BJ (cell line): ENCODE data around the gene AUH. TPM values are rescaled to one million over a fixed set of nuclear protein-coding genes. Genes with fewer than 3 reads are reported as not detected.

Source experiments
- CTCF ChIA-PET: fragments of 350-600 bp; formaldehyde crosslinking; extraction: SDS; loops from one replicate; lab custom pipeline; 2021; ENCODE audit warnings: antibody characterized with exemption, inconsistent platforms; lab: Yijun Ruan, JAX
- POLR2A ChIA-PET: fragments of 300-600 bp; sonication (Branson Sonifier 250); formaldehyde crosslinking; extraction: SDS; loops from one replicate; lab custom pipeline; 2021; ENCODE audit warnings: antibody characterized with exemption; lab: Charles Lee
- DNase-seq: peaks from one replicate; pipeline ENCODE4 v3.0.0-alpha.2; 2011; ENCODE audit warnings: low read depth
- H3K27me3 ChIP-seq: 2 replicates; pipeline ENCODE4 v1.6.0; 2011; ENCODE audit warnings: low read length; ENCODE audit not compliant: control insufficient read depth, insufficient read depth
- H3K36me3 ChIP-seq: 2 replicates; pipeline ENCODE4 v1.5.1; 2011; ENCODE audit warnings: low read length; ENCODE audit not compliant: control insufficient read depth, insufficient read depth
- H3K4me3 ChIP-seq: 2 replicates; pipeline ENCODE4 v1.5.1; 2011; ENCODE audit warnings: low read depth, mild to moderate bottlenecking, control low read depth, low read length
- polyA plus RNA-seq: library from polyadenylated mRNA; depleted of rRNA; stranded (reverse); fragments of >200 nt; gene quantifications from 2 replicates; pipeline ENCODE4 v1.2.3, GENCODE V29; 2011
- TF ChIP-seq, protein P1 (sequence below): IDR thresholded peaks from 2 replicates; pipeline ENCODE4 v1.5.1; 2011; ENCODE audit warnings: low read depth, mild to moderate bottlenecking, control low read depth, inconsistent platforms, low read length, moderate library complexity; ENCODE audit not compliant: insufficient read depth

The AUH gene
- polyA plus RNA-seq, 1 experiment = 4.1 TPM

DNA sequence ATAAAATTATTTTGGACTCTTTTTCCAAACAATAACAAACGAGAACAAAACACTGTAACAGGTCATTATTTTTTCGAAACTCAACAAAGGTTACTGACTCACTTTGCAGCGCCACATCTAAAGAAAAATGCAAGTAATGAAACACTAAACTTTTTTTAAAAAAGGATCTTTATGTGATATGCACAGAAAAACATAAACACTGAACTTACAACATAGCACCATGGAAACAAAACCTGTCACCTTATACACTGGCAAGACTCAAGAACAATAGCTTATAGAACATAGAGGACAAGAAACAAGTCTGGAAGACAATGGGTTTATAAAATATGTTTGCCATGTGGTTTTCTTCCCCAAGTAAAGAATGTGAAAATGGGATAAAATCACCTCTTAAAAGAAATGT lies 85.2 kb downstream of the AUH start:
- DNase-seq = no peak
- CTCF ChIA-PET = interaction anchor here (0.6 to 1.3 kb wide), 3 partner anchors 9 to 239 kb away, joined by 3 to 5 read pairs (median 3); no protein-coding TSS in a partner anchor
- POLR2A ChIA-PET = no interaction called here
- Histone ChIP-seq H3K4me3 (no peak overlapping the region), H3K27me3 (no peaks in the 10 kb centered on the region), H3K36me3 (no peaks in the 10 kb centered on the region)
- TF ChIP-seq, protein P1, sequence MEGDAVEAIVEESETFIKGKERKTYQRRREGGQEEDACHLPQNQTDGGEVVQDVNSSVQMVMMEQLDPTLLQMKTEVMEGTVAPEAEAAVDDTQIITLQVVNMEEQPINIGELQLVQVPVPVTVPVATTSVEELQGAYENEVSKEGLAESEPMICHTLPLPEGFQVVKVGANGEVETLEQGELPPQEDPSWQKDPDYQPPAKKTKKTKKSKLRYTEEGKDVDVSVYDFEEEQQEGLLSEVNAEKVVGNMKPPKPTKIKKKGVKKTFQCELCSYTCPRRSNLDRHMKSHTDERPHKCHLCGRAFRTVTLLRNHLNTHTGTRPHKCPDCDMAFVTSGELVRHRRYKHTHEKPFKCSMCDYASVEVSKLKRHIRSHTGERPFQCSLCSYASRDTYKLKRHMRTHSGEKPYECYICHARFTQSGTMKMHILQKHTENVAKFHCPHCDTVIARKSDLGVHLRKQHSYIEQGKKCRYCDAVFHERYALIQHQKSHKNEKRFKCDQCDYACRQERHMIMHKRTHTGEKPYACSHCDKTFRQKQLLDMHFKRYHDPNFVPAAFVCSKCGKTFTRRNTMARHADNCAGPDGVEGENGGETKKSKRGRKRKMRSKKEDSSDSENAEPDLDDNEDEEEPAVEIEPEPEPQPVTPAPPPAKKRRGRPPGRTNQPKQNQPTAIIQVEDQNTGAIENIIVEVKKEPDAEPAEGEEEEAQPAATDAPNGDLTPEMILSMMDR = no peak

DNA sequence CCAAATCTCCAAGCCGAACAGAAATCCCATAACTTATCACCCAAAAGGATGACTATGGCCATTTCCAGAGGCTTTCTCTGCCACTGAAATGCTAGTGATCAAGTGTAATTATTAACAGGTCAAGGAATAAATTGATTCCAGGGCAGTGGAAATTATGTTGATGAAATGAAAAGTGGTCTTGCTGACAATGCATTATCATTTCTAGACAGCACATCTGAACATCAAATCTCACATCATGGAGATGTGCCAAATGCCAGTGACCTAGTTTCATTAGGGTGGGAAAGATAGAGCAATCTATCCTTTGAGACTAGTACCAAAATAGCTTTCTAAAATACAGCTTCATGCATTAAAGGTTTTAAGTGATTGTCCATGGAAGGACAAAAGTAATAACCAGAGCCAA lies 86.1 kb downstream of the AUH start:
- DNase-seq = no peak
- Histone ChIP-seq H3K36me3 (no peaks in the 10 kb centered on the region), H3K4me3 (no peak overlapping the region), H3K27me3 (no peaks in the 10 kb centered on the region)
- ChIA-PET CTCF (interaction anchor here (1.3 kb wide), 1 partner anchor 10 kb away, joined by 5 read pairs; no protein-coding TSS in a partner anchor), POLR2A (no interaction called here)
- TF ChIP-seq, protein P1 = no peak

- H3K27me3 ChIP-seq = no peaks in the 10 kb centered on the region
- no peaks in the 10 kb centered on the region for H3K36me3 ChIP-seq
- POLR2A ChIA-PET = no interaction called here
- no peak for DNase-seq
- TF ChIP-seq, protein P1 = no peak
- CTCF ChIA-PET = interaction anchor here (1.3 kb wide), 1 partner anchor 11 kb away, joined by 5 read pairs; no protein-coding TSS in a partner anchor
- H3K4me3 ChIP-seq = no peak overlapping the region
These were observed 86.7 kb downstream of the AUH start for GRCh38 chr9:91274949-91275492.

- ChIA-PET CTCF (no interaction called here), POLR2A (no interaction called here)
- TF ChIP-seq, protein P1 = no peak
- no peak overlapping the region for H3K4me3 ChIP-seq
- no peaks in the 10 kb centered on the region for H3K27me3 ChIP-seq
- H3K36me3 ChIP-seq = no peaks in the 10 kb centered on the region
- no peak for DNase-seq
These were observed 87.7 kb downstream of the AUH start for GRCh38 chr9:91273853-91274552.

DNA sequence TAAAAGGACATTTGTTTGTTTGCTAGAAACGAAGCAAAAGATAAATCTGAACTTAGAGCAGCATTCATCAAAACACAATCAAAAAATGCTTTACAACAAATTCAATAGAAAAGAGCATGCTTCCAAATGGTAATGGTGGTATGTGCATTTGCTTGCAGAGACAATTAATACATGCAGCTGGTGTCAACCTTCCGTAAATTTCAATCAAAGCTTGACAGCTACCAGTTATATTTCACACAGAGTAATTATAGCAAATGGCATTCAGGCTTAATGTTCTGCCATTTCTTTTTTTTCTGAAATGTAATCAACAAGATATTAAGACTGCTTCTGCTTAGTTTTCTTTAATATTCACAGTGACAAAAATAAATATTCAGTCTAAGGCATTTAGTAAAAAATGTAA lies 90.6 kb downstream of the AUH start:
- Histone ChIP-seq H3K36me3 (no peaks in the 10 kb centered on the region), H3K4me3 (no peak overlapping the region), H3K27me3 (no peaks in the 10 kb centered on the region)
- ChIA-PET POLR2A (no interaction called here), CTCF (interaction anchor here (1.0 kb wide), 1 partner anchor 45 kb away, joined by 3 read pairs; no protein-coding TSS in a partner anchor)
- TF ChIP-seq, protein P1 = no peak
- DNase-seq = no peak
